ENCODE measurements around the gene CNTN5.

Gene CNTN5

GRCh38 chr11:99601179-99601578 lies 580.4 kb downstream of the CNTN5 start:
- no peak for DNase-seq (ENCODE audit: low read depth, low spot score)

GRCh38 chr11:99614352-99614751 lies 593.6 kb downstream of the CNTN5 start:
- no peak for DNase-seq (ENCODE audit: low read depth, low spot score)

GRCh38 chr11:99630629-99631028 lies 609.9 kb downstream of the CNTN5 start:
- no peak for DNase-seq (ENCODE audit: low read depth, low spot score)

DNA sequence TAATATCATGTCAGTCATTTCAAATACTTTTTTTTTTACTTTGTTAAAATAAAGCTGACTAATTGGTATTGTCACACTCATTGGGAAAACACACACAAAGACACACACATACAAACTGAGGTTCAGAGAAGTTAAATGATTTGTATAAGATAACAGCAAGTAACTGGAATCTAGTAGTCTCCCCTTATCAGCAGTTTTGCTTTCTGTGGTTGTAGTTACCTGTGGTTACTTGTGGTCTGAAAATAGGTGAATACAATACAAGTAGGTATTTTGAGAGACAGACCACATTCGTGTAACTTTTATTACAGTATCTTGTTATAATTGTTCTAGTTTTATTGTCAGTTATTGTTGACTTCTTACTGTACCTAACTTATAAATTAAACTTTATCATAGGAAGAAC lies 610.9 kb downstream of the CNTN5 start:
- DNase-seq (ENCODE audit: low read depth, low spot score), result no peak

DNA sequence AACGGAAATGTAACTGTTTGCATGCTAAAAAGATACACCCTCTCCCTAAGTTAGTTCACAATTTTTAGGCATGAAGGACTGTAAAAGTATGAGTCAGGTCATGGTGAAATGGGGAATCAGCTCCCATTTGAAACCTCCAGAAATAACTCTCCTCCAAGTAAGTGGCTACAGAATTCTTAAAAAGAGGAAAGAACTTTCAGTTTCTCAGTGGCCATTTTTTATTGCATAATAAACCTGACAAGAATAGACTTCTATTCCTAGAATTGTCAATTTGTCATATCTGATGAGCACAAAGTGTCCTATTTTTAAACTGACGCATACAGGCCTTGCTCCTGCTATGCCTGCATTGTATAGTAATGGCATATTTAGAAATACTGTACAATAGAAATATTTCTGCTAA lies 612.2 kb downstream of the CNTN5 start:
- no peak for DNase-seq (ENCODE audit: low read depth, low spot score)

- DNase-seq (ENCODE audit: low read depth, low spot score), result no peak
Observed at GRCh38 chr11:99634581-99634980, 613.8 kb downstream of the CNTN5 start.

- no peak for DNase-seq (ENCODE audit: low read depth, low spot score)
Observed at GRCh38 chr11:99638073-99638553, 617.4 kb downstream of the CNTN5 start.

DNA sequence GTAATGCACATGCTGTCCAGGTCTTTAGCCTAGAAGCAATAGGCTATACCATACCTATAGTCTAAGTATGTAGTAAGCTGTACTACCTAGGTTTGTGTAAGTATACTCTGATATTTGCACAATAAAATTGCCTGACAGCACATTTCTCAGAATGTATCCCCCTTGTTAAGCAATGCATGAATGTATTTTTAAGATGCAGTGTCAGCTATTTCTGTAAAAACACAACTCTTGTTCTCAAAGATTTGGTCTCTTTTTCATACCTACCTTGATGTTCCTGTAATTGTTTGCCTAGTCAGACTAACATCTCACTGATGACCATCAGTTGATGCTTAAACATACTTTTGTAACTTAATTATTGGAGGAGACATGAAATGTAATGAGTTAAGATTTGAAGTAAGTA lies 619.9 kb downstream of the CNTN5 start:
- DNase-seq (ENCODE audit: low read depth, low spot score), result no peak

DNA sequence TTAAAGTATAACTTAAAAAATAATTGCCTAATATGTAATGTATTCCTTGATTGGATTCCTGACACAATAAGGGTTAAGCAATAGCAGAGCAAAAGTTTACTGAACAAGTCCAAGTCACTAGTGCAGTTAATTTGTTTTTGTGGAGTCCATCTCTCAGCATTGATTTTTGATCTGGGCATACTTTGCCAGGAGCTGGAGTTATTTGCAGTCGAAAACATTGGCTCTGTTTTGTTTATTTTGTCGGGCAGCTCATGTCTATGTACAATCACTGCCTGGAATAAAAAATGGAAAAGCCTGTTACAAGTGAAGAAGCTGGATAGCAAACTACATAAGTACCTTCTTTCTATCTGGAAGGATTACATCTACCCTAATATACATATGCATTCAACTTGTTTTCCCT lies 625.2 kb downstream of the CNTN5 start:
- no peak for DNase-seq (ENCODE audit: low read depth, low spot score)

- no peak for DNase-seq (ENCODE audit: low read depth, low spot score)
Observed at GRCh38 chr11:99670067-99670676, 649.4 kb downstream of the CNTN5 start.

GRCh38 chr11:99671808-99672409 lies 651.2 kb downstream of the CNTN5 start:
- no peak for DNase-seq (ENCODE audit: low read depth, low spot score)

GRCh38 chr11:99676292-99676691 lies 655.5 kb downstream of the CNTN5 start:
- DNase-seq (ENCODE audit: low read depth, low spot score), result no peak

- no peak for DNase-seq (ENCODE audit: low read depth, low spot score)
Observed at GRCh38 chr11:99682171-99682570, 661.4 kb downstream of the CNTN5 start.

DNA sequence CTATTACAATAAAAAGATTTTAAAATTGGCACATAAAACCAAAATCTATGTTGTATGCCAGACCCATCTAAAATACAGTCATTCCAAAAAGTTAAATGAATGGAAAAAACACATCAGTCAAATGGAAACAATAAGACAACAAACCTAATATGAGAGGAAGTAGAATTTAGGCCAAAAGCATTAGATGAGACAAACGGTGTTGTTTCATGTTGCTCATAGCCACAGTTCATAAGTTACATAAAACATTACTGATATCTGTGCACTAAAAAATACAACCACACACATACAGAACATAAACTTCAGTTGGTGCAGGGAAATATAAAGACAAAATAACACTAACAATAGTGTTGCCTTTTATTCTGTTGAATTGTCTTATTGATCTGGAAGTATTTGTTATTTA lies 661.9 kb downstream of the CNTN5 start:
- no peak for DNase-seq (ENCODE audit: low read depth, low spot score)

GRCh38 chr11:99683933-99684332 lies 663.2 kb downstream of the CNTN5 start:
- DNase-seq (ENCODE audit: low read depth, low spot score), result no peak

- no peak for DNase-seq (ENCODE audit: low read depth, low spot score)
Observed at GRCh38 chr11:99686838-99687237, 666.1 kb downstream of the CNTN5 start.

- no peak for DNase-seq (ENCODE audit: low read depth, low spot score)
Observed at GRCh38 chr11:99687320-99687719, 666.6 kb downstream of the CNTN5 start.

DNA sequence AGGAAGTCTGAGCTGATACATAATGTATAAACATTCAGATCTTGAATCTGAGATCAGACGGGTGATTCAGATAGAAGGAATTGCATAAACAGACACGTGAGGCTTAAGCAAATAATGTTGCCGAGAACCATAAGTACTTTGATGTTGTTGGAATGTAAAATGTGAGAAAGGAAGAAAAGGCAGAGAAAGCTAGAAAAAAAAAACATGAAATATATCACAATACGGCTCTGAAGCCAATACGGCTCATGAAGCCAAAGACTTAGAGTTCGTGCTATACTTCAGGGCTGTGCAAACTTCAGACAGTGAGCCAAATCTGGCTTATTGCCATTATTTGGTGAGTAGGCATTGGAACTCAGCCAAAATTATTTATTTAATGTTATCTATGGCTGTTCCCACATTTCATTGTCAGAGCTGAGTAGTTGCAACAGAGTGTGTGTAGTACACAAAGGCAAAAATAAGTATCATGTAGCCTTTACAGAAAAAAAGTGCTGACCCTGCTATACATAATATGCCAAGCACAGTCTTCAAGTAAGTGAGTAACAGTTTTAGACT lies 673.3 kb downstream of the CNTN5 start:
- peak; percentile 68 for DNase-seq (ENCODE audit: low read depth, low spot score)

DNA sequence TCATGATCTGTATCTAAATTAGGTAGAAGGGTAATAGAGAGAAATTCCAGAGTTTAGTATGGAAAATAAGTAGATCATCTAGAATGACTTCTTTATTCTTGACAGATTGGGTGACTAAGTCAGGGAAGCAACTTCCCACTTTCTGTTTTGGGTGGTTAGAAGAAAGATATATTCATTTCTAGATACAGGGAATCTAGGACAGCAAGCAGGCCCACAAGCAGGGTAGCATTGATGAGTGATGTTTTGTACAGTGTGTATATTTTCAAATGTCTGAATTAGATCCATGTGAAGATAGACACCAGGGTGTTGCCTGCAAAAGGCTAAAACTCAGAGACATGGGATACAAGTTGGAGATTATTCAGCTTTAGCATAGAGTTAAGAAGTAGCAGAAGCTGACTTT lies 674.4 kb downstream of the CNTN5 start:
- no peak for DNase-seq (ENCODE audit: low read depth, low spot score)

DNA sequence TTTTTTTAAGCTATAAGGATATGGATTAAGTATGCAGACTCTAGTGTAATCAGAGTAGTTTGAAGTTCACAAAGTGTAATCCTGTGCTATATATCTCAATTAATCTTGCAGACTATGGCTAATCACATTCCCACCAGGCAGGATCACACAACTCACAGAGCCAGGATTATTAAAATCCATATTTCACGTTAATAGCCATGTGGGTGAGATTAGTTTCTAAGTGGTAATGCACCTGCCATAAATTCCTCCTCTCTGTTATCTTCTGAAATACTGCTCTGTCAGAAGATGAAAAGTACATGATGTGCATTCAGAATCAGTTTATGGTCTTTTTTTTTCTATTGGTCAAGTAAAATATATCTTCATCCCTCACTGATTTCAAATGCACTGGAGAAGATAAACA lies 686.1 kb downstream of the CNTN5 start:
- DNase-seq (ENCODE audit: low read depth, low spot score), result no peak

- DNase-seq (ENCODE audit: low read depth, low spot score), result no peak
Observed at GRCh38 chr11:99708928-99709672, 688.4 kb downstream of the CNTN5 start.

DNA sequence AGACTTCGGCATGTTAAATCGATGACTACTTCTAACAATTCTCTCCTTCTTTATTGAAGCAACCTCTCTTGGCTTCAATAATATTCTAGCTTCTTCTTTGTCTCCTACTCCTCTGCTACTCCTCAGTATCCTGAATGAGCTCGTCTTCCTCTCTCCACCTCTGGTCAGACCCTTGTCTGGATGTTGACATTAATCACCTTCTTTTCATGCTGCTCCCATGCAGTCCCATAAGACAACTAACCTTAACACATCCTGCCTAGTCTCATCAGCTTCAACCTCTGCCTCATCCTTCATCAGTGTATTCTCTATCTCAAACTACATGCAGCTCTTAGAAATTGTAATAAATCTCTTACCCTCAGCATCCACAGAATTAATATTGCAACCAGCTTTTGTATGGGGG lies 695.6 kb downstream of the CNTN5 start:
- no peak for DNase-seq (ENCODE audit: low read depth, low spot score)

DNA sequence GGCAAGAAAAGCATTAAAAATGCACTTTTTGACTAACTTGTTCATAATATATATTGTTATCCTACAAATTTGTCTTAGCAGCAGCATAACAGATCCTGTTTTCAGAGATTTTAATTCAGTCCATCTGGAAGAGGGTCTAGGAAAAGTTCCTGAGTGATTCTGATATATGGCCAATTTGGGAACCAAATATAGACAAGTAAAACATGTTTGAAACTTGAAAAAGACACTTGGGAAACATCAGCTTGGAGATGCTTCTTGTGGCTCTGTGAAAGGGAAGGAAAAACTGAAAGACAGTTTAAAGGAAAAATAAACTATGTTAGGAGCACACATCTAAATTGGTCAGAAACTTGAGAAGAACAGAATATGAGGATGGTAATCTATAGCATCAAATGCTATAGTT lies 697.5 kb downstream of the CNTN5 start:
- DNase-seq (ENCODE audit: low read depth, low spot score), result no peak

All from smooth muscle cell of the brain vasculature (primary cell).